HepG2 (cell line): ENCODE measurements around the gene SYVN1. TPM values are rescaled to one million over a fixed set of nuclear protein-coding genes. Genes with fewer than 3 reads are reported as not detected.

Source experiments
- ATF1 ChIP-seq: IDR thresholded peaks from 2 replicates; pipeline ENCODE4 v1.6.1; 2016; ENCODE audit warnings: mild to moderate bottlenecking, control low read depth
- CHD4 ChIP-seq: fragments of 200-600 bp; sonication (generic); IDR thresholded peaks from 2 replicates; pipeline ENCODE4 v1.7.0; 2017; ENCODE audit warnings: mild to moderate bottlenecking, low read length, borderline replicate concordance
- FOXA1 ChIP-seq, 2 experiments: fragments of 450-650 bp in 1 of 2; sonication (generic) in 1 of 2; formaldehyde crosslinking in 1 of 2; IDR thresholded peaks; 2 replicates each; pipeline versions ENCODE4 v1.4.0 to v1.6.1; 2016 to 2020; ENCODE audit warnings: missing genetic modification reagents in 1 of 2
- KLF11 ChIP-seq: IDR thresholded peaks from 2 replicates; pipeline ENCODE4 v1.6.1; 2016; ENCODE audit warnings: missing compliant biosample characterization
- SRSF9 ChIP-seq: fragments of 200-400 bp; formaldehyde crosslinking; IDR thresholded peaks from 2 replicates; pipeline ENCODE4 v1.6.1; 2018; ENCODE audit warnings: borderline replicate concordance, mild to moderate bottlenecking, low read depth, low read length; ENCODE audit not compliant: insufficient read depth, poor library complexity, severe bottlenecking
- ZFAT ChIP-seq: sonication (generic); formaldehyde crosslinking; conservative IDR thresholded peaks from 2 replicates; pipeline ENCODE4 v1.8.1; 2023; ENCODE audit warnings: missing genetic modification reagents, inconsistent platforms
- ZNF234 ChIP-seq: sonication (generic); formaldehyde crosslinking; conservative IDR thresholded peaks from 2 replicates; pipeline ENCODE4 v1.5.1; 2020; ENCODE audit warnings: mild to moderate bottlenecking, missing genetic modification reagents
- ZNF235 ChIP-seq: sonication (generic); formaldehyde crosslinking; IDR thresholded peaks from 2 replicates; pipeline ENCODE4 v1.8.1; 2023; ENCODE audit warnings: mild to moderate bottlenecking, missing genetic modification reagents, borderline replicate concordance
- ZNF263 ChIP-seq: sonication (generic); formaldehyde crosslinking; IDR thresholded peaks from 2 replicates; pipeline ENCODE4 v1.4.0; 2020; ENCODE audit warnings: missing genetic modification reagents
- ZNF670 ChIP-seq: sonication (generic); formaldehyde crosslinking; IDR thresholded peaks from 2 replicates; pipeline ENCODE4 v1.8.0; 2022; ENCODE audit warnings: mild to moderate bottlenecking, missing genetic modification reagents, borderline replicate concordance
- ZSCAN31 ChIP-seq: sonication (generic); formaldehyde crosslinking; IDR thresholded peaks from 2 replicates; pipeline ENCODE4 v1.5.0; 2020; ENCODE audit warnings: low read depth, mild to moderate bottlenecking, missing genetic modification reagents
- polyA plus RNA-seq, 8 experiments: library from polyadenylated mRNA; depleted of rRNA in 3 of 8; stranded (reverse) in 7 of 8; unstranded in 1 of 8; fragments of >200 nt; fragmentation: Illumina TruSeq in 4 of 8; extraction: Trizol in 4 of 8; gene quantifications; 2 replicates each; pipeline versions ENCODE4 v1.2.1 to v1.2.3, GENCODE V29; 2011 to 2016; ENCODE audit warnings: low read depth in 4 of 8, missing spikeins in 1 of 8, mixed read lengths in 1 of 8; ENCODE audit not compliant: insufficient read depth in 1 of 8
- total RNA-seq, 5 experiments: library from RNA; depleted of rRNA; stranded (reverse); fragments of >200 nt; fragmentation: Illumina TruSeq; extraction: Trizol; gene quantifications; 2 replicates each; pipeline ENCODE4 v1.2.3, GENCODE V29; 2016; ENCODE audit warnings: low read depth in 1 of 5
- TF ChIP-seq, protein P1 (sequence below): sonication (generic); formaldehyde crosslinking; IDR thresholded peaks from 2 replicates; pipeline ENCODE4 v1.5.0; 2020; ENCODE audit warnings: missing genetic modification reagents, mild to moderate bottlenecking, borderline replicate concordance
- TF ChIP-seq, protein P2 (sequence below): IDR thresholded peaks from 2 replicates; pipeline ENCODE4 v1.6.1; 2016; ENCODE audit warnings: missing genetic modification reagents, missing compliant biosample characterization
- TF ChIP-seq, protein P3 (sequence below): sonication (generic); formaldehyde crosslinking; conservative IDR thresholded peaks from 2 replicates; pipeline ENCODE4 v1.4.0; 2020; ENCODE audit warnings: missing genetic modification reagents
- TF ChIP-seq, protein P4 (sequence below): IDR thresholded peaks from 2 replicates; pipeline ENCODE4 v1.6.1; 2016; ENCODE audit warnings: low read depth, control low read depth
- TF ChIP-seq, protein P5 (sequence below): sonication (generic); formaldehyde crosslinking; IDR thresholded peaks from 2 replicates; pipeline ENCODE4 v1.4.0; 2020; ENCODE audit warnings: missing genetic modification reagents, borderline replicate concordance
- TF ChIP-seq, protein P6 (sequence below): sonication (generic); formaldehyde crosslinking; IDR thresholded peaks from 2 replicates; pipeline ENCODE4 v1.8.0; 2022; ENCODE audit warnings: low read depth, missing genetic modification reagents

Gene SYVN1
- total and polyA plus RNA-seq, 2 of the 13 experiments (the other 11 are each of a cell fraction or from before 2014, with no cell fraction given), result 10.3 to 22.5 TPM

DNA sequence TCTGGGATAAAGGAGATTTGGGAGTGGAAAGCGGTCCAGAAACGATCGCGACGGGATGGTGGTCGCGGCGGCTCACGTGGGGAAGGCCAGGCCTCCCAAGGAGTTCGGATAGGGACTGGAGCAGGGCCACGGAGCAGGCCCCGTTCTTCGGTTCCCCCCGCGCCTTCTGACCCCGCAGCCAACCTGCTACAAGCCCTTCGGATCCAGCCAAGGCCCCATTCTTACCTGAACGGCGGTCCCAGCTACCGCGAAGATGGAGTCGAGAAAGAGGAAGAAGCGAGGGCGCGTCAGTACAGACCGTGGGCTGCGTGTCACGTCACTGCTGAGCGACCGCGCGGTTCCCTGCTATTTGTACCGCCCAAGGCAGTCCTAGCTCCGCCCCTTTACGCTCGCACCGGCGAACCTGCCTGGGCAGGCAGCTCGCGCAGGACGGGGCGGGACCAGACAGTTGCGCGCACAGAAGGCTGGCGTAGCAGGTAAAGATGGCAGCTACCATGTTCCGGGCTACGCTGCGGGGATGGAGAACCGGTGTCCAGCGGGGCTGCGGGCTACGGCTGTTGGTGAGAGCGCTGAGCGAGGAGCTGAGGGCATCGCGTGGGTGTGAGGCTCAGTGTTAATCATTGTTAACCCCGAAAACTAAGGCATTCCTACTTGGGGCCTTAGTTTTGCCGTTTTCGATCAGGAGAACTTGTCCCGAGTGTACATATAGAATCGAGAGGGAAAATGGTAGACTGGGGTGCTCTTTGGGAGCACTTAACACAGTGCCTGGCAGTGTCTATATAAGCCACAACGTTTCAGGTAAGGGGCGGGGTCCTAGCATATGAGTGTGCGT lies 12.2 kb downstream of the SYVN1 start, which contains the start of the genes FAU and MRPL49 (continued):
- TF ChIP-seq FOXA1 (IDR thresholded peaks at IDR 0.05), result no peak
- TF ChIP-seq FOXA1 (CRISPR knock-in tag; IDR thresholded peaks at IDR 0.05), result peak; percentile 22
- TF ChIP-seq ZSCAN31 (CRISPR knock-in tag), result peak; percentile 95
- TF ChIP-seq, protein P1, sequence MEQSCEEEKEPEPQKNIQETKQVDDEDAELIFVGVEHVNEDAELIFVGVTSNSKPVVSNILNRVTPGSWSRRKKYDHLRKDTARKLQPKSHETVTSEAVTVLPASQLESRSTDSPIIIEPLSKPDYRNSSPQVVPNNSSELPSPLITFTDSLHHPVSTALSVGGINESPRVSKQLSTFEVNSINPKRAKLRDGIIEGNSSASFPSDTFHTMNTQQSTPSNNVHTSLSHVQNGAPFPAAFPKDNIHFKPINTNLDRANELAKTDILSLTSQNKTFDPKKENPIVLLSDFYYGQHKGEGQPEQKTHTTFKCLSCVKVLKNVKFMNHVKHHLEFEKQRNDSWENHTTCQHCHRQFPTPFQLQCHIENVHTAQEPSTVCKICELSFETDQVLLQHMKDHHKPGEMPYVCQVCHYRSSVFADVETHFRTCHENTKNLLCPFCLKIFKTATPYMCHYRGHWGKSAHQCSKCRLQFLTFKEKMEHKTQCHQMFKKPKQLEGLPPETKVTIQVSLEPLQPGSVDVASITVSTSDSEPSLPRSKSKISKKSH, result peak; percentile 59; the same call in 1 of the 2 replicates
- TF ChIP-seq, protein P2, sequence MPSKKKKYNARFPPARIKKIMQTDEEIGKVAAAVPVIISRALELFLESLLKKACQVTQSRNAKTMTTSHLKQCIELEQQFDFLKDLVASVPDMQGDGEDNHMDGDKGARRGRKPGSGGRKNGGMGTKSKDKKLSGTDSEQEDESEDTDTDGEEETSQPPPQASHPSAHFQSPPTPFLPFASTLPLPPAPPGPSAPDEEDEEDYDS (CRISPR knock-in tag), result peak; percentile 99
- TF ChIP-seq ZFAT (CRISPR knock-in tag), result no peak
- TF ChIP-seq ZNF263 (CRISPR knock-in tag), result peak; percentile 86
- TF ChIP-seq ZNF234 (CRISPR knock-in tag), result no peak
- TF ChIP-seq, protein P3, sequence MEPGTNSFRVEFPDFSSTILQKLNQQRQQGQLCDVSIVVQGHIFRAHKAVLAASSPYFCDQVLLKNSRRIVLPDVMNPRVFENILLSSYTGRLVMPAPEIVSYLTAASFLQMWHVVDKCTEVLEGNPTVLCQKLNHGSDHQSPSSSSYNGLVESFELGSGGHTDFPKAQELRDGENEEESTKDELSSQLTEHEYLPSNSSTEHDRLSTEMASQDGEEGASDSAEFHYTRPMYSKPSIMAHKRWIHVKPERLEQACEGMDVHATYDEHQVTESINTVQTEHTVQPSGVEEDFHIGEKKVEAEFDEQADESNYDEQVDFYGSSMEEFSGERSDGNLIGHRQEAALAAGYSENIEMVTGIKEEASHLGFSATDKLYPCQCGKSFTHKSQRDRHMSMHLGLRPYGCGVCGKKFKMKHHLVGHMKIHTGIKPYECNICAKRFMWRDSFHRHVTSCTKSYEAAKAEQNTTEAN (CRISPR knock-in tag), result peak; percentile 29; the same call in 1 of the 2 replicates
- TF ChIP-seq ATF1, result peak; percentile 97
- 0 out of 2 replicates have a peak, but pooled peaks have one; percentile 41 for TF ChIP-seq KLF11
- TF ChIP-seq ZNF235 (CRISPR knock-in tag), result peak; percentile 86
- TF ChIP-seq ZNF670 (CRISPR knock-in tag), result peak; percentile 85
- TF ChIP-seq, protein P4, sequence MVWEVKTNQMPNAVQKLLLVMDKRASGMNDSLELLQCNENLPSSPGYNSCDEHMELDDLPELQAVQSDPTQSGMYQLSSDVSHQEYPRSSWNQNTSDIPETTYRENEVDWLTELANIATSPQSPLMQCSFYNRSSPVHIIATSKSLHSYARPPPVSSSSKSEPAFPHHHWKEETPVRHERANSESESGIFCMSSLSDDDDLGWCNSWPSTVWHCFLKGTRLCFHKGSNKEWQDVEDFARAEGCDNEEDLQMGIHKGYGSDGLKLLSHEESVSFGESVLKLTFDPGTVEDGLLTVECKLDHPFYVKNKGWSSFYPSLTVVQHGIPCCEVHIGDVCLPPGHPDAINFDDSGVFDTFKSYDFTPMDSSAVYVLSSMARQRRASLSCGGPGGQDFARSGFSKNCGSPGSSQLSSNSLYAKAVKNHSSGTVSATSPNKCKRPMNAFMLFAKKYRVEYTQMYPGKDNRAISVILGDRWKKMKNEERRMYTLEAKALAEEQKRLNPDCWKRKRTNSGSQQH (CRISPR knock-in tag), result peak; percentile 95
- TF ChIP-seq, protein P5, sequence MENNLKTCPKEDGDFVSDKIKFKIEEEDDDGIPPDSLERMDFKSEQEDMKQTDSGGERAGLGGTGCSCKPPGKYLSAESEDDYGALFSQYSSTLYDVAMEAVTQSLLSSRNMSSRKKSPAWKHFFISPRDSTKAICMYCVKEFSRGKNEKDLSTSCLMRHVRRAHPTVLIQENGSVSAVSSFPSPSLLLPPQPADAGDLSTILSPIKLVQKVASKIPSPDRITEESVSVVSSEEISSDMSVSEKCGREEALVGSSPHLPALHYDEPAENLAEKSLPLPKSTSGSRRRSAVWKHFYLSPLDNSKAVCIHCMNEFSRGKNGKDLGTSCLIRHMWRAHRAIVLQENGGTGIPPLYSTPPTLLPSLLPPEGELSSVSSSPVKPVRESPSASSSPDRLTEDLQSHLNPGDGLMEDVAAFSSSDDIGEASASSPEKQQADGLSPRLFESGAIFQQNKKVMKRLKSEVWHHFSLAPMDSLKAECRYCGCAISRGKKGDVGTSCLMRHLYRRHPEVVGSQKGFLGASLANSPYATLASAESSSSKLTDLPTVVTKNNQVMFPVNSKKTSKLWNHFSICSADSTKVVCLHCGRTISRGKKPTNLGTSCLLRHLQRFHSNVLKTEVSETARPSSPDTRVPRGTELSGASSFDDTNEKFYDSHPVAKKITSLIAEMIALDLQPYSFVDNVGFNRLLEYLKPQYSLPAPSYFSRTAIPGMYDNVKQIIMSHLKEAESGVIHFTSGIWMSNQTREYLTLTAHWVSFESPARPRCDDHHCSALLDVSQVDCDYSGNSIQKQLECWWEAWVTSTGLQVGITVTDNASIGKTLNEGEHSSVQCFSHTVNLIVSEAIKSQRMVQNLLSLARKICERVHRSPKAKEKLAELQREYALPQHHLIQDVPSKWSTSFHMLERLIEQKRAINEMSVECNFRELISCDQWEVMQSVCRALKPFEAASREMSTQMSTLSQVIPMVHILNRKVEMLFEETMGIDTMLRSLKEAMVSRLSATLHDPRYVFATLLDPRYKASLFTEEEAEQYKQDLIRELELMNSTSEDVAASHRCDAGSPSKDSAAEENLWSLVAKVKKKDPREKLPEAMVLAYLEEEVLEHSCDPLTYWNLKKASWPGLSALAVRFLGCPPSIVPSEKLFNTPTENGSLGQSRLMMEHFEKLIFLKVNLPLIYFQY (CRISPR knock-in tag), result no peak; the same call in 1 of the 2 replicates
- no peak for TF ChIP-seq SRSF9
- TF ChIP-seq, protein P6, sequence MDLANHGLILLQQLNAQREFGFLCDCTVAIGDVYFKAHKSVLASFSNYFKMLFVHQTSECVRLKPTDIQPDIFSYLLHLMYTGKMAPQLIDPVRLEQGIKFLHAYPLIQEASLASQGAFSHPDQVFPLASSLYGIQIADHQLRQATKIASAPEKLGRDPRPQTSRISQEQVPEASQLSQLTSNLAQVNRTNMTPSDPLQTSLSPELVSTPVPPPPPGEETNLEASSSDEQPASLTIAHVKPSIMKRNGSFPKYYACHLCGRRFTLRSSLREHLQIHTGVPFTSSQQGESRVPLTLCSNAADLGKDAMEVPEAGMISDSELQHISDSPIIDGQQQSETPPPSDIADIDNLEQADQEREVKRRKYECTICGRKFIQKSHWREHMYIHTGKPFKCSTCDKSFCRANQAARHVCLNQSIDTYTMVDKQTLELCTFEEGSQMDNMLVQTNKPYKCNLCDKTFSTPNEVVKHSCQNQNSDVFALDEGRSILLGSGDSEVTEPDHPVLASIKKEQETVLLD (CRISPR knock-in tag), result peak; percentile 83
- TF ChIP-seq CHD4, result no peak
